Measurements from ENCODE around the gene KLHL17. TPM values are rescaled to one million over a fixed set of nuclear protein-coding genes. Genes with fewer than 3 reads are reported as not detected.

The KLHL17 gene
- total RNA-seq, 1 experiment from 2014 or later, result 58.8 TPM

DNA sequence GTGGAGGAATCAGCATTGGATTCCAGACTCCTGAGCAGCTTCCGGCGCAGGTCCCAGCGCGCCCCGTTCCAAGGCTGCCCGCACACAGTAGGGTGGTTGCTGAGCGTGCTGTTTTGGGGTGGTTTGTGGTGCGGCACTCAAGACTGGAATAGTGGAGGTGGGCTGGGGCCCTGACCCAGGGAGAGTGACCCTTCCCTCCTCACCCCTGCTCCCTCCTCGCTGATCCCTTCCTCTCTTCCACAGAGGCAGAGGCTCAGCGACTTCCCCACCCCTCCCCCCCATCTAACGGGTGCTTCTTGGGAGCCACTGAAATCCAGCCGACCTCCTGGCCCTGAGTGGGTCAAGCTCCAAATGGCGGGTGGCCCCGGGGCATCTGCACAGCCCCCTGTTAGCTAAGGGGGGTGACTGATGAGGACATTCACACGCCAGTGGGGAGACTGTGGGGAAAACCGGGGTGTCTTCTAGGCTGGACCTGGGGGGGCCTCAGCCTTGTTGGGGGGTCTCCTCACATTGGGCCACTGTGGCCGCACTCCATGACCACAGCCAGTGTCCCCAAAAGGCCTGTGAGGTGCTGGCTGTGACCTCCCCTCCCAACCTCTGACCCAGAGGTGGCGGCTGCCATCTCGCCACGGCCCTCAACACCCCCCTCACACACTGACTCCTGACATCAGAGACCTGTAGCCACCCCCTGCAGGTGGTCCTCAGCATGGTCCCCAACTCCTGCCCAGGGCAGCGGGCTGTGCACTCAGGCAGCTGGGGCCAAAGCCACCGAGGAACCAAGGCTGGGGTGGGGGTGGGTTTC is 43.4 kb downstream of the KLHL17 start:
- in situ Hi-C loops (cut with HindIII; ENCODE audit: low pct_unique_long_range_greater_than_20kb, low sequenced_read_pairs), result no loop called here
- CTCF ChIA-PET, result no interaction called here
- no peaks in the 10 kb centered on the region; the same call in 1 of the 2 replicates for H3K36me3 ChIP-seq (ENCODE audit: control insufficient read depth, insufficient read depth, low read length)

GRCh38 chr1:1004420-1004779 is 44.0 kb downstream of the KLHL17 start:
- Histone ChIP-seq H3K9me3 (ENCODE audit: control insufficient read depth, insufficient read depth, low read depth, low read length) (no peaks in the 10 kb centered on the region), H3K4me3 (ENCODE audit: low read depth in 2 of 2, low read length in 2 of 2) (no peak overlapping the region), H3K27me3 (ENCODE audit: control insufficient read depth, insufficient read depth, low read length) (no peaks in the 10 kb centered on the region), H3K36me3 (ENCODE audit: control insufficient read depth, insufficient read depth, low read length) (no peaks in the 10 kb centered on the region; the same call in 1 of the 2 replicates), H3K27ac (ENCODE audit: low read length) (no peak overlapping the region), H3K4me1 (ENCODE audit: control insufficient read depth, insufficient read depth, low read length) (peaks cover 24% of the 10 kb centered on the region)
- ChIA-PET POLR2A (no interaction called here), CTCF (no interaction called here)
- no peak for DNase-seq (ENCODE audit: low read depth, low spot score)
- no TSS peak for BruUV-seq (replicated peaks)
- no peak for ATAC-seq
- in situ Hi-C loops (cut with HindIII; ENCODE audit: low pct_unique_long_range_greater_than_20kb, low sequenced_read_pairs), result no loop called here
- intact Hi-C loops (cut with micrococcal nuclease; ENCODE audit: unreplicated experiment), result no loop called here
- TF ChIP-seq TCF7L2 (IDR thresholded peaks at IDR 0.05; ENCODE audit: low read depth, low read length), result no peak
- TF ChIP-seq, protein P1, sequence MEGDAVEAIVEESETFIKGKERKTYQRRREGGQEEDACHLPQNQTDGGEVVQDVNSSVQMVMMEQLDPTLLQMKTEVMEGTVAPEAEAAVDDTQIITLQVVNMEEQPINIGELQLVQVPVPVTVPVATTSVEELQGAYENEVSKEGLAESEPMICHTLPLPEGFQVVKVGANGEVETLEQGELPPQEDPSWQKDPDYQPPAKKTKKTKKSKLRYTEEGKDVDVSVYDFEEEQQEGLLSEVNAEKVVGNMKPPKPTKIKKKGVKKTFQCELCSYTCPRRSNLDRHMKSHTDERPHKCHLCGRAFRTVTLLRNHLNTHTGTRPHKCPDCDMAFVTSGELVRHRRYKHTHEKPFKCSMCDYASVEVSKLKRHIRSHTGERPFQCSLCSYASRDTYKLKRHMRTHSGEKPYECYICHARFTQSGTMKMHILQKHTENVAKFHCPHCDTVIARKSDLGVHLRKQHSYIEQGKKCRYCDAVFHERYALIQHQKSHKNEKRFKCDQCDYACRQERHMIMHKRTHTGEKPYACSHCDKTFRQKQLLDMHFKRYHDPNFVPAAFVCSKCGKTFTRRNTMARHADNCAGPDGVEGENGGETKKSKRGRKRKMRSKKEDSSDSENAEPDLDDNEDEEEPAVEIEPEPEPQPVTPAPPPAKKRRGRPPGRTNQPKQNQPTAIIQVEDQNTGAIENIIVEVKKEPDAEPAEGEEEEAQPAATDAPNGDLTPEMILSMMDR (IDR thresholded peaks at IDR 0.05), result no peak
- no peak for TF ChIP-seq SIN3A (IDR thresholded peaks at IDR 0.05; ENCODE audit: borderline replicate concordance, insufficient read depth, low read depth, low read length)
- no peak for TF ChIP-seq POLR2AphosphoS5 (IDR thresholded peaks at IDR 0.05; ENCODE audit: low read depth, low read length)
- no peak for TF ChIP-seq REST (IDR thresholded peaks at IDR 0.05; ENCODE audit: insufficient read depth in 1 of 2, low read depth in 2 of 2, low read length in 1 of 2)

More for the DNA sequence above, 43.4 kb downstream of the KLHL17 start:
- H3K27ac ChIP-seq (ENCODE audit: low read length), result no peak overlapping the region
- no peak overlapping the region for H3K4me3 ChIP-seq (ENCODE audit: low read depth in 2 of 2, low read length in 2 of 2)
- H3K27me3 ChIP-seq (ENCODE audit: control insufficient read depth, insufficient read depth, low read length), result no peaks in the 10 kb centered on the region
- POLR2A ChIA-PET, result no interaction called here
- intact Hi-C loops (cut with micrococcal nuclease; ENCODE audit: unreplicated experiment), result no loop called here
- DNase-seq (ENCODE audit: low read depth, low spot score) (no peak), ATAC-seq (no peak)
- H3K9me3 ChIP-seq (ENCODE audit: control insufficient read depth, insufficient read depth, low read depth, low read length), result no peaks in the 10 kb centered on the region
- H3K4me1 ChIP-seq (ENCODE audit: control insufficient read depth, insufficient read depth, low read length), result peaks cover 24% of the 10 kb centered on the region
- BruUV-seq (replicated peaks), result no TSS peak
- TF ChIP-seq POLR2AphosphoS5 (IDR thresholded peaks at IDR 0.05; ENCODE audit: low read depth, low read length) (no peak), REST (IDR thresholded peaks at IDR 0.05; ENCODE audit: insufficient read depth in 1 of 2, low read depth in 2 of 2, low read length in 1 of 2) (no peak), TCF7L2 (IDR thresholded peaks at IDR 0.05; ENCODE audit: low read depth, low read length) (no peak), SIN3A (IDR thresholded peaks at IDR 0.05; ENCODE audit: borderline replicate concordance, insufficient read depth, low read depth, low read length) (no peak)
- TF ChIP-seq, protein P1 (IDR thresholded peaks at IDR 0.05), result no peak
